HG02759 (cell line): Measurements from ENCODE around the gene PPOX.

Source experiments
- ATAC-seq: cut with Tn5 transposase; IDR thresholded peaks from one replicate; pipeline ENCODE4 v1.9.1; 2021; ENCODE audit warnings: mild to moderate bottlenecking, moderate library complexity; ENCODE audit not compliant: unreplicated experiment

PPOX gene

GRCh38 chr1:161175771-161176453, 9.7 kb downstream of the PPOX start:
- no peak for ATAC-seq

GRCh38 chr1:161176468-161177111, 10.4 kb downstream of the PPOX start:
- ATAC-seq = no peak

GRCh38 chr1:161177112-161177935, 11.1 kb downstream of the PPOX start, which contains the start of gene B4GALT3:
TSS of gene B4GALT3 (minus strand) at chr1:161177507. CDS start at chr1:161176060, 1,447 bp downstream.
- ATAC-seq = peak; percentile 90

GRCh38 chr1:161177936-161178244, 11.7 kb downstream of the PPOX start:
- no peak for ATAC-seq

GRCh38 chr1:161179698-161180097, 13.5 kb downstream of the PPOX start:
- ATAC-seq = no peak

GRCh38 chr1:161180639-161181038, 14.4 kb downstream of the PPOX start:
- no peak for ATAC-seq

GRCh38 chr1:161182214-161182613, 16.0 kb downstream of the PPOX start:
- peak; percentile 40 for ATAC-seq

GRCh38 chr1:161185282-161185682, 19.1 kb downstream of the PPOX start:
- ATAC-seq = peak; percentile 71

GRCh38 chr1:161185732-161186311, 19.6 kb downstream of the PPOX start:
- peak; percentile 30 for ATAC-seq

- no peak for ATAC-seq
Observed at GRCh38 chr1:161187311-161187710, 21.1 kb downstream of the PPOX start.

- ATAC-seq = no peak
Observed at GRCh38 chr1:161188381-161188780, 22.2 kb downstream of the PPOX start.

GRCh38 chr1:161189036-161189435, 22.8 kb downstream of the PPOX start:
- ATAC-seq = no peak

GRCh38 chr1:161190962-161191521, 24.8 kb downstream of the PPOX start:
- ATAC-seq = no peak

GRCh38 chr1:161191971-161192370, 25.7 kb downstream of the PPOX start:
- no peak for ATAC-seq

- peak; percentile 61 for ATAC-seq
Observed at GRCh38 chr1:161192476-161193465, 26.5 kb downstream of the PPOX start.

GRCh38 chr1:161193561-161194235, 27.5 kb downstream of the PPOX start:
- no peak for ATAC-seq

GRCh38 chr1:161195171-161195570, 28.9 kb downstream of the PPOX start:
- peak; percentile 66 for ATAC-seq

GRCh38 chr1:161196111-161196510, 29.9 kb downstream of the PPOX start:
- ATAC-seq = no peak
